GM23338 (cell line): Measurements from ENCODE around the gene TMEM53. TPM values are rescaled to one million over a fixed set of nuclear protein-coding genes. Genes with fewer than 3 reads are reported as not detected.

Experiments
- ATAC-seq: fragments of 200-7000 bp; cut with Tn5 transposase; 3 replicates; pipeline ENCODE4 v1.9.1; 2020
- DNase-seq: peaks from one replicate; pipeline ENCODE4 v3.0.0-alpha.2; 2015; ENCODE audit warnings: low spot score
- H2AFZ ChIP-seq: fragments of 200-600 bp; sonication (generic); 2 replicates; pipeline ENCODE4 v1.8.0; 2016; ENCODE audit warnings: antibody characterized with exemption, mild to moderate bottlenecking, moderate library complexity
- H3F3A ChIP-seq: fragments of 200-600 bp; sonication (generic); replicated peaks from 2 replicates; pipeline ENCODE4 v1.8.0; 2017; ENCODE audit warnings: antibody characterized with exemption, mixed run types, low read depth
- H3K27ac ChIP-seq: fragments of 200-600 bp; sonication (generic); 2 replicates; pipeline ENCODE4 v1.6.1; 2016; ENCODE audit warnings: low read depth
- H3K27me3 ChIP-seq: fragments of 200-600 bp; sonication (generic); 2 replicates; pipeline ENCODE4 v1.8.0; 2016; ENCODE audit warnings: mild to moderate bottlenecking, mixed run types, moderate library complexity; ENCODE audit not compliant: insufficient read depth
- H3K36me3 ChIP-seq: fragments of 200-600 bp; sonication (generic); 2 replicates; pipeline ENCODE4 v1.8.0; 2016; ENCODE audit warnings: mild to moderate bottlenecking; ENCODE audit not compliant: insufficient read depth
- H3K4me1 ChIP-seq: fragments of 200-600 bp; sonication (generic); 2 replicates; pipeline ENCODE4 v1.8.0; 2016; ENCODE audit warnings: mild to moderate bottlenecking, moderate library complexity; ENCODE audit not compliant: insufficient read depth
- H3K4me2 ChIP-seq: fragments of 200-600 bp; sonication (generic); 2 replicates; pipeline ENCODE4 v1.7.1; 2017; ENCODE audit warnings: mixed run types
- H3K4me3 ChIP-seq: fragments of 200-600 bp; sonication (generic); 2 replicates; pipeline ENCODE4 v1.6.1; 2016; ENCODE audit warnings: mixed run types
- H3K79me2 ChIP-seq: fragments of 200-600 bp; sonication (generic); replicated peaks from 2 replicates; pipeline ENCODE4 v1.8.0; 2017; ENCODE audit warnings: mild to moderate bottlenecking; ENCODE audit not compliant: insufficient read depth
- H3K9me2 ChIP-seq: fragments of 200-600 bp; sonication (generic); 2 replicates; pipeline ENCODE4 v1.8.0; 2017; ENCODE audit not compliant: insufficient read depth
- H4K20me1 ChIP-seq: fragments of 200-600 bp; sonication (generic); replicated peaks from 2 replicates; pipeline ENCODE4 v1.8.0; 2017; ENCODE audit warnings: mild to moderate bottlenecking; ENCODE audit not compliant: insufficient read depth
- H3K27ac Mint-ChIP-seq: 2 replicates; pipeline ENCODE4 v1.8.0; 2020; ENCODE audit warnings: inconsistent platforms, mild to moderate bottlenecking, moderate library complexity, mixed read lengths
- H3K27me3 Mint-ChIP-seq: 3 replicates; pipeline ENCODE4 v1.8.0; 2022; ENCODE audit warnings: low read depth, mild to moderate bottlenecking, moderate library complexity, mixed read lengths, inconsistent platforms; ENCODE audit not compliant: insufficient read depth, poor library complexity
- H3K36me3 Mint-ChIP-seq: 3 replicates; pipeline ENCODE4 v1.8.0; 2021; ENCODE audit warnings: low read depth, mild to moderate bottlenecking, inconsistent platforms, moderate library complexity, mixed read lengths
- H3K4me1 Mint-ChIP-seq: 3 replicates; pipeline ENCODE4 v1.8.0; 2020; ENCODE audit warnings: mild to moderate bottlenecking, inconsistent platforms, mixed read lengths
- H3K4me3 Mint-ChIP-seq: 3 replicates; pipeline ENCODE4 v1.8.0; 2021; ENCODE audit warnings: moderate library complexity, mild to moderate bottlenecking, inconsistent platforms, mixed read lengths
- H3K9me3 Mint-ChIP-seq: 3 replicates; pipeline ENCODE4 v1.8.0; 2020; ENCODE audit warnings: moderate library complexity, mild to moderate bottlenecking, inconsistent platforms, mixed read lengths
- EZH2 ChIP-seq: fragments of 200-600 bp; sonication (generic); IDR thresholded peaks from one replicate; pipeline ENCODE4 v1.8.0; 2017; ENCODE audit warnings: antibody characterized with exemption, mild to moderate bottlenecking, low read depth; ENCODE audit not compliant: unreplicated experiment
- NANOG ChIP-seq: IDR thresholded peaks from 2 replicates; pipeline ENCODE4 v1.6.1; 2016; ENCODE audit warnings: antibody characterized with exemption, borderline replicate concordance
- ZNF114 ChIP-seq: fragments of 250-450 bp; sonication (Bioruptor Pico); IDR thresholded peaks from 2 replicates; pipeline ENCODE4 v1.5.0; 2020; ENCODE audit warnings: mild to moderate bottlenecking, moderate library complexity
- ZNF462 ChIP-seq: fragments of 250-450 bp; sonication (Bioruptor Pico); IDR thresholded peaks from 2 replicates; pipeline ENCODE4 v1.5.0; 2020; ENCODE audit warnings: mild to moderate bottlenecking, moderate library complexity
- polyA plus RNA-seq: library from polyadenylated mRNA; unstranded; fragments of >200 nt; fragmentation: Nextera tagmentation; extraction: Ambion mirVana; gene quantifications from 2 replicates; pipeline ENCODE4 v1.2.1, GENCODE V29; 2016
- total RNA-seq: library from RNA; depleted of rRNA; stranded (reverse); fragments of >200 nt; shearing (Covaris generic); gene quantifications from 2 replicates; pipeline ENCODE4 v1.2.3, GENCODE V29; 2014

The TMEM53 gene
- total and polyA plus RNA-seq, 2 experiments from 2014 or later = 15.4 to 20.8 TPM

- TF ChIP-seq ZNF462 = no peak
- no peak for TF ChIP-seq NANOG
Observed at GRCh38 chr1:44719318-44719717, 45.0 kb upstream of the TMEM53 start (continued).

DNA sequence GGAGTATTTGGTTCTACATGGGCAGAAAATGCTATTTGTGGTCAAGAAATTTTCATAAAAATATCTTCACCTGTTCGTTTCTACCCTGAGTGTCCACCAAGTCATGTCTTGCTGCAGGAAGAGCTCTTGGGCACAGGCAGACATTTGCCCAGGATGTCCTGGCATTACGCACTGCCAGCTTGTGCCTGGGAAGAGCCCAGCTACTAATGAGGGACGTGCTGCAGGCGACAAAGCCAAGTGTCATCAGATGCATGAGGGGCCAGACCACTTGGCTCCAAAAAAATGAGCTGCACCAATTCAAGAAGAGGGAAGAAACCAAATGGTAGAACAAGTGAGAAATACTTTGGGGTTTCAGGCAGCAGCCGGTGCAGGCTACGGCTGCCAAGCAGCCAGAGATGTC is 43.8 kb upstream of the TMEM53 start:
- Histone ChIP-seq H3K27me3 (no peaks in the 10 kb centered on the region), H3K4me1 (no peaks in the 10 kb centered on the region), H3K9me2 (no peaks in the 10 kb centered on the region), H3K79me2 (no peaks in the 10 kb centered on the region), H3K27ac (no peak overlapping the region), H4K20me1 (no peaks in the 10 kb centered on the region), H2AFZ (no peak overlapping the region), H3F3A (0 out of 2 replicates have a peak, but pooled peaks cover 3% of the 10 kb centered on the region), H3K4me2 (no peak overlapping the region), H3K4me3 (no peak overlapping the region), H3K36me3 (no peaks in the 10 kb centered on the region)
- DNase-seq (no peak), ATAC-seq (no peak)
- TF ChIP-seq ZNF114 (CRISPR knock-in tag) = no peak
- TF ChIP-seq EZH2 = no peak
- TF ChIP-seq ZNF462 = no peak
- H3K4me3 Mint-ChIP-seq = no peak overlapping the region
- no peaks in the 10 kb centered on the region for H3K36me3 Mint-ChIP-seq
- H3K4me1 Mint-ChIP-seq = no peaks in the 10 kb centered on the region; the same call in 2 of the 3 replicates
- H3K27ac Mint-ChIP-seq = no peak overlapping the region
- H3K27me3 Mint-ChIP-seq = peaks cover 10% of the 10 kb centered on the region
- H3K9me3 Mint-ChIP-seq = no peaks in the 10 kb centered on the region; the same call in 2 of the 3 replicates
